Measurements from ENCODE around the gene CLPSL2.

The CLPSL2 gene

DNA sequence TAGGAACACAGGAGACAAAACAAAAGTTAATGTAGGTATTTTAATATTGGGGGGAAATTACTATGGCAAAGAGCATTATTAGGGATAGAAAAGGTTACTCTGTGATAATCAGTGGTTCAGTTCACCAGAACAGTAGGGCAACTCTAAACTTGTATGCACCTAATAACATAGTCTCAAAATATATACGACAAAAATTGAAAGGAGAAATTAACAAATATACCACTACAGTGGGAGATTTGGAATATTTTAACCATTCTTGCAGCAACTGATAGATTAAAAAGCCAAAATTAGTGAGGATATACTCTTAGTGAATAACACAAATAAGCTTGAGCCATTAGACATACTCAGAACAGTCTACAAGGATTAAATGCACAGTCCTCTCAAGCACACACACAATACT lies 28.5 kb upstream of the CLPSL2 start:
- no peak for DNase-seq

DNA sequence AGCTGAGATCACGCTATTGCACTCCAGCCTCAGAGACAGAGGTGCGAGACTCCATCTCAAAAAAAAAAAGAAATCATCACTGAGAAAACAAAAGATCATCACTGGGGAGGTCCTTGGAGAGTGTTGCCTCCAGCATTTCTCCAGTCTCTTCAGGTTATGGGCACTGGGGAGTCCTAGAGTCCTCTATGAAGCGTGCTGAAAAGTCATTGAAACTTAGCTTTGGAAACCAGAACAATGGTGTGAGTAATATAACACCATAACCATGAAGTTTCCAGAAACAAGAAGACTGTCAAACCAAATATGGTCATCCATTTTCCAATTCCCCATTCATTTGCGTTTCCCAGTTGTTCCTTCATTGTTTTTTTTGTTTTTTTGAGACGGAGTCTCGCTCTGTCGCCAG lies 25.8 kb upstream of the CLPSL2 start:
- no peak for DNase-seq

DNA sequence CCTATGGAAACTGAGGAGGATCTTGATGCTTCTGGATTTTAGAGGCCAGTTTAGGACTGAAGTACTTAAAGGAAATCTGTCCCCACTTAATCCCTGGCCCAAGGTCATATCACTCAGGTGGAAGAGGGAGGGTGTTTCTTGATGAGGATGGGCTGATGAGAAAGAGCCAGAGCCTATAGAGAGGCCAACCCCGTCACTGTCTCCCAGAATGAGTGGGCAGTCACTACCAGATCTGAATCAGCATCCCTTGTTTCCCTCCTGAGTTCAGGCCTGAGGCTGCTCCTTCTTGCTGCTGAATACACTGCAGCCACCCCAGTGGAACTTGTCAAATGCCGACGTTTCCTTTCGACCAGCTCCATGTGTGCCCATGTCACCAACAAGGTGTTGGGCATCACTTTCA lies 24.8 kb upstream of the CLPSL2 start:
- no peak for DNase-seq

DNA sequence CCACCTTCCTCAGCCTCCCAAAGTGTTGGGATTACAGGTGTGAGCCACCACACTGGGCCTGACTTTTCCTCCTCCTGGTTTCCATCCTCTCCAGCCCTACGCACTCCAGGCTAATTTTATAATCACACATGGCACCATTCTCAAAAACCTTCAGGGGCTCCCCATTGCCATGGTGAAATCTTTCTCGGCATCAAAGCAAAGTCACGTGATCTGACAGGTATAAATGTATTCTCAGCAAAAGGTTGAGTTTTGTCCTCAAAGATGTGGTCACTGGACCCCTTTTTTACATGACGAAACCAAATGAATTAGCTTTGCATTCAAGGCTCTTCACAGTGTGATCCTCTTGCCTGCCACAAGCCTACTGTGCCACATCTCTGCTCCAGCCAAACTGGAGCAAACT lies 24.1 kb upstream of the CLPSL2 start:
- DNase-seq, result no peak

DNA sequence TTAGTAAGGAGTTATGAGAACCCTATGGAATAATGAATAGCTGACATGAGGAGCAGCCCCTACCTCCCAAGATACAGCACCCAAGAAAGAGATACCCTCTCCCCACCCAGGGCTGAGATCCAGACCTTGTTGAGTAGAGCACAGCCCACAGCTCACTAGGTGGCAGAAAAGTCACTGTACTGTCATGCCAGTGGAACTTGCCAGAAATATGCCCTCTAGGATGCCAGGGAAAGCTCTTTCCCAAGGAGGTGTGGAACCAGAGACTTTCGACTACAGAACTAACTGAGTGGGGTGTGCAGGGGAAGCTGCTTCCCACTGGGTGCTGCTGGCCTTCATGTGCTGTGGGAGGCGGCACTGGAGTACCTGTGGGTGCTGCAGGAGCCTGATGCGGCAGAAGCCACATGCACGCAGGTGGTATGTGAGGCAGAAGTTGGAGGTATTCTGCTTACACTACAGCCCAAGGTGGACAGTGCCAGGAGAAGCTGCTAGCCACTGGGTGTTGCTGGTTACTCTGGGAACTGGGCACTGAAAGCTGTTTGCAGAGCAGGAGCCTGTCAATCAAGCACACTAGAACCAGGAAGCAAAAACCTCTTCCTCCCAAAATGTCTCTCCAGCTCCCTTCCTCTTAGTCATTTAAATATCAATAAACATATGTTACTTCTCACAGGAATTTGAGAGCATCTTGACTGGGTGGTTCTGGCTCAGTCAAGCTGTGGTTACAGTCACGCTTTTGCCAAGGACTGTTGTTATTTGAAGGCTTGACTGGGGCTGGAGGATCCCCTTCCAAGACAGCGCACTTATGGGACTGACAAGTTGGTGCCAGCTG lies 21.7 kb upstream of the CLPSL2 start:
- no peak for DNase-seq

DNA sequence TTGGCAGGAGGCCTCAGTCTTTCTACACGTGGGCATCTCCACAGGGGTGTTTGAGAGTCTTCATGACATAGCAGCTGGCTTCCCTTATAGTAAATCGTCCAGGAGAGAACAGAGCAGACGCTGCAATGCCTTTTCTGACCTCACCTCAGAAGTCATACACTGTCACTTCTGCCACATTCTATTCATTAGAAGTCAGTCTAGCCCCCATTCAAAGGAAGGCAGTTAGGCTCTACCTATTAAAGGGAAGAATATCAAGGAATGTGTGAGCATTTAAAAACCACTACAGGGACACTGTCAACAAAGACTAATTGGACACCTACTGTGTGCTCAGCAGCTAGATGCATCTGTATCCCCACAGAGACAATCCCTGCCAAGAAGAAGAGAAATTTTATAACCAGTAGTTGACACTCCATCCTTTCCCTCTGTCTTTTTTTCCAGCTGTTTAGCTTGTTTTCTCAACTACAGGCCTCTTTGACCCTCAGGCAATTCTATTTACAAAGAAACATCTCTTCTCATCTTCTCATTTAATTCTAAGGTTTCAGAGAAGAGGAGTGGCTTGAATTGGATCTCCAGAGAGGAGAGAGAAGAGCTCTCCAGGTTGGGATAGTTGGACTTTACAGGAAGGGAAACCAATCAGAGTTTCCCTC lies 21.0 kb upstream of the CLPSL2 start:
- no peak for DNase-seq

DNA sequence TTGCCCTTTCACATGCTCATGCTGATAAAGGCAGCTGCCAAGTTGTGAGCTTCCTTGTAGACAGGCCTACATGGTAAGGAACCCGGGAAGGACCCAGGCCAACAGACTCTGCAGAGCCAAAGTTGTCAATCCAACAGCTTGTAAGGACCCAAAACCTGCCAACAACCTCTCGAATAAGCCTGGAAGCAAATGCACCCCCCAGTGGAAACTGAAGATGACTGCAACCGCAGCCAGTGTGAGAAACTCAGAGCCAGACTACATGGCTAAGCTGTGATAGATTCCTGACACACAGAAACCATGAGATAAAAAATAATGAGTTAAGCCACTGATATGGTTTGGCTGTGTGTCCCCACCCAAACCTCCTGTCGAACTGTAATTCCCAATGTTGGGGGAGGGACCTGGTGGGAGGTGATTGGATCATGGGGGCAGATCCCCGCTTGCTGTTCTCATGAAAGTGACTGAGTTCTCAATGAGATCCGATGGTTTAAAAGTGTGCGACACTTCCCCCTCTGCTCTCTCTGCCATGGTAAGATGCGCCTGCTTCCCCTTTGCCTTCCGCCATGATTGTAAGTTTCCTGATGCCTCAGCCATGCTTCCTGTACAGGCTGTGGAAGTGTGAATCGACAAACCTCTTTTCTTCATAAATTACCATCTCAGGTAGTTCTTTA lies 18.8 kb upstream of the CLPSL2 start:
- no peak for DNase-seq

DNA sequence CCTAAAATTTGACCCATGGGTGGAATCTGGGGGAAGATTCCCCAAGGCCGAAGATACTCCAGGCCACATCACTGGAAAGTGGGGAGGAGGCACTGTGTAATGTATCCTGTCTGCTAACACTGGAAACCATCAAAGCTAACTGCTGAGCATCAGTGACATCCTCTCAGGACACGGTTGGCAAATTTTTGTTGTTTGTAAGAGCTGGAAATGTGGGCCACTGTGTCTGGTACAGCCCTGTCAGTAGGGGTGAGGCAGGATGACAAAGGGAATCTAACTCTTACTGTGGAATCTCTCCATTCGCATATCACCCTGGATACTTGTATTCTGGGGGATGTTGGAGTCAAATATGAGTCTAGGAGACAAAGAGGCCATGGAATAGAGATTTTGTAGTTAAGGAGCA lies 17.0 kb upstream of the CLPSL2 start:
- DNase-seq, result no peak

DNA sequence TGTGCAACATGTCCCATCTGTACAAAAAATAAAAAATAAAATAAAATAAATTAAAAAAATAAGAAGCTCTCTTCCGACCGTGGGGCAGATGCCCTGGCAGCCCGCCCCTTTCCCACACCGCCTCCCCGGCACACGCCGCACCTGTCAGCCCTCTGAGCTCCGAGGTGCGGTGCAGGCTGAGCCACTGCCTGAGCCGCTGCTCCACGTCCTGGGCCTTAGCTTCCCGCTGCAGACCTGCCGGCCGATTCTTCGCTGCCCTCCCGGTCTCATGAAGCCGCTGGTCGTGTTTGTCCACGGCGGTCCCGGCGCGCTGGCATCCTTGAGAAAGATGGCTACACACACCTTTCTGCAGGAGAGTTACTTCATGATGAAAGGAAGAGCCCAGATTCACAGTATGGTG lies 10.7 kb upstream of the CLPSL2 start:
- no peak for DNase-seq

DNA sequence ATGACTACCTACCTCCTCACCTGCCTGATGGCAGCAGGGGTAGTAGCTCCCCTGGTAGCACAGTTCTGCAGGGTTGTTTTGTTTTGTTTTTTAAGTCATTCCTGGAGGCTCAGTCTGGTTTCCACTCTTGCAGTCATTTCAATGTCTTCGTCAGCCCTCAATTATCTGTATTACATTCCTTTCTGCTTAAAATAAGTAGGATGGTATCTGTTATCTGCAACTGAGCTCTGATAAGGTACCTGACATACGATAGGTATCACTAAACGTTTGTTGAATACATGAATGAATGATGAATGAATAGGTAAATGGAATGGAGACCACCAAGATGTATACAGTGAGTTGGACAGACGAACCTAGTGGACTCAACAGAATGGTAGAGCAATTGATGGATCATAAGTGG lies 7.2 kb upstream of the CLPSL2 start:
- DNase-seq, result no peak

DNA sequence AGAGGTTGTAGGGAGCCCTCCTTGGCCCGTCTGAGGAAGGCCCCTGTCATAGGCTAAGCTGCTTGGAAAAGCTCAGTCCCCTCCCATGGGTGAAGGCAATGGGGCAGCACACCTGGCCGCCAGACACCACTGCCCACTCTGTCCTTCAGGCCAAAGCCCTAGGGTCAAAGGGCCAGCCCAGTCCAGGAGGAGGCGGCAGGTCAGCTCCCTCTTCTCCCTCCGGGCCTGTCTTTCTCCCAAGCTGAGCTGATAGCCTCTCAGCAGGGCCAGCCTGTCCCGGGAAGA lies 5.1 kb upstream of the CLPSL2 start:
- no peak for DNase-seq

DNA sequence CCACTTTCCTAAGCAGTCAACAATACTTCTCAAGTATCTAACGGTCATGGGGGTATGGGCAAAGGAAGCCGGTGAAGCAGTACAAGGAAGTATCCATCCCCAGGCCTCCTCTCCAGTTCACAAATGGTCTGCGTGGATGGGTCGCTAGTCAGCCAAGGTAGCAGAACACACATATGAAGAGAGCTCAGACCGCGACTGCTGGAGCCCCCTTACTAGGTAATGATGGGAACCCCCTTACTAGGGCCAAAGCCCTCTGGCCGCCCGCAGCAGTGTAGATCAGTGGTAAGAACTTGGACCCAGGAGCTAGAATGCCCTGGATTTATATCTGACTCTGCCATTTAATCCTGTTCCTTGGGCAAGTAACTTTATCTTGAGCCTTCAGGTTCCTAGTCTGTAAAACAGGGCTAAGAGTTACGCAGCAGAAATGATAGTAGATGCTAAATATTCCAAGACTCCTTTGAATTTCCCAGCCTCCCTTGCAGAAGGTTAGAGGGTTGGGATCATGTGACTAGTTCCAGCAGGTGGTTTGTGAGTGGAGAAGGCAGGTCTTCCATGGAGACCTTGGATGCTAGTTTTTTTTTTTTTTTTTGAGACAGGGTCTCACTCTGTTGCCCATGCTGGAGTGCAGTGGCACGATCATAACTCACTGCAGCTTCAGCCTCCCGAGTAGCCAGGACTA lies 2.1 kb upstream of the CLPSL2 start:
- no peak for DNase-seq

DNA sequence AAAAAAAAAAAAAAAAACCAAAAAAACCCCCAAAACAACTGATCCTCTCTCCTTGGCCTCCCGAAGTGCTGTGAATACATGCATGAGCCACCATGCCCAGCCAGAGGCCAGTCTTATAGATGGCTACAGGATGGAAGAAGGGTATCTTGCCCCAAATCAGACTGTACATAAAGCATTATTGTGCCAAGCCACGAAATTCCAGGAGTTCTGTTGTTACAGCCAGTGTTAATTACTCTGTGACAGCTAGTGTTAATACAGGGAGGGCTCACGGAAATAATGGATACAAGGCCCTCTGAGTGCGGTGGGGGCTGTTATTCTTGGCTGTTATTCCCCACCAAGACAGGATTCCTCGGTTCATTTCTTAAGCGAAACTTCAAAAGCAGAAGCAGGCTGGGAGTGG lies 1.4 kb upstream of the CLPSL2 start:
- no peak for DNase-seq

DNA sequence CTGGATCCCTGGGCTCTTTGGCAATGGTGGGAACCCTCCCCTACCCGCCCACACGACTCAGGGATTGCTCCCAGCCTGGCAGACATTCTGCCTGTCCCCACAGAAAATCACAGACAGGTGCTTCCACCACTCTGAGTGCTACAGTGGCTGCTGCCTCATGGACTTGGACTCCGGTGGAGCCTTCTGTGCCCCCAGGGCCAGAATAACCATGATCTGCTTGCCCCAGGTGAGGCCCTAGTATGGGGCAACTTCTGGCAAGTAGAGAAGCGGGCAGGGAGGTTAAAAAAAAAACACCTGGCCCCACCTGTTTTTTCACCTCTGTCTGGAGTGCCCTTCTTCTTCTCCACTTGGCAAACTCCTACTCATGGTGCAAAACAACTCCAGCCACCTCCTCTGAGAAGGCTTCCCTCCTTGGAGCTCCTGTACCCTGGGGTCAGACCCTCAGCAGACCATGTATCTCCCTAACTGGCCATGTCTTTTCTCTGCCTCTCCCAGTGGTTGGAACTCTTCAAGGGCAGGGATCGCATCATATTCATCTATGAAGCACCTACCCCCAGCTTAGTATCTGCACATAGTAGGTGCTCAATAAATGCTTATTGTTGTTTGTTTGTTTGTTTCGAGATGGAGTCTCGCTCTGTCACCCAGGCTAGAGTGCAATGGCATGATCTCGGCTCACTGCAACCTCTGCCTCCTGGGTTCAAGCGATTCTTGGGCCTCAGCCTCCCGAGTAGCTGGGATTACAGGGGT lies 1.1 kb downstream of the CLPSL2 start:
- DNase-seq, result no peak

DNA sequence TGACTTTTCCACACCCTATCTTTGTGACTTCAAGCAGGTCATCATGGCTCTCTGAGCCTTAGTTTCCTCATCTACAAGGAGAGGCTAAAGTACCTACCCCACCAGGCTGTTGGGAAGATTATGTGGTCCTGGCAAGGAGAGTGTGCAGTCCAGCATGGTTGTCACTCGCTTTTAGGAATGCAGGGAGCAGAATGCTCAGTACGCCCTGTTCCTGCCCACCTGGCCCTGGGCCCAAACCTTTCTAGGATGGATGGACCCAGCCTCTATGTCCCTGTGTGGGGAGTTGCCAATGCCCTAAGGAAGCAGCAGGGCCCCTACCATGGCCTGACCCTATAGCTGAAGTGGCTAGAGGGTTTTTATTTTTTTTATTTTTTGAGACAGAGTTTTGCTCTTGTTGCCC lies 2.0 kb downstream of the CLPSL2 start:
- no peak for DNase-seq

DNA sequence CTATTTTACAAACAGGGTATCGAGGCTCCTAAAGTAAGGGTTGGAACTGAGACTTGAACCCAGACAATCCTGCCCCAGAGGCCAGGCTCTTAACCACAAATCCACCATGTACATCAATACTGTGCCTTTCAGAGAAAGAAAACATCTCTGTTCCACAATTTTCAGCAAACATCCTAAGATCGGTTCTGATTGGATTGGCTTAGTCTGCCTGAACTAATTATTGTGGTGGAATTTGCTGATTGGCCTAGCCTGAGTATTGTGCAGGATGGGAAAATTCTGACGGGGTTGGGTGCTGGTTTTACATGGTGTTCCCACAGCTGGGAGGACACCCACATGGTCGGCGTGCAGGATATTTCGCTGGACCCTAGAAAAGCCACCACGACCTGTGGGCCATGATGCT lies 4.3 kb downstream of the CLPSL2 start, which contains the start of gene CLPSL1:
Gene CLPSL1, plus strand, starts transcription at position 301 of the 400 bp plus-strand sequence. Its CDS starts 92 bp downstream, at position 393.
- no peak for DNase-seq

DNA sequence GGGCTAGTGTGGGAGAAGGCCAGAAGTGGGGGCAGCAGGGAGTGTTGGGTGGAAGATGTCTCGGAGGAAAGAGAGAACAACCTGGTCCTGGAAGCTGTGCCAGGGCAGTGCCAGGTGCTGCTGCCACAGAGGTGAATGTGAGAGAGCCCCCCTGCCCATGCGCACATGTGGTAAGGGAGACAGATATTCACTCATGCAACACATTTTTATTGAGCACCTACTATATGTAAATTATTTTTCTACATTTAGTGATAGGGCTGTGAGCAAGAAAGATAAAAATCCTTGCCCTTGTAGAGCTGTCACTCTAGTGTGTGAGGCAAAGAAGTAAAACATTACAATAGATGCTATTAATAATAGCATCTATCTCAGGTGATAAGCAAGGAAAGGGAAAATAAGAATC lies 4.9 kb downstream of the CLPSL2 start:
- no peak for DNase-seq

DNA sequence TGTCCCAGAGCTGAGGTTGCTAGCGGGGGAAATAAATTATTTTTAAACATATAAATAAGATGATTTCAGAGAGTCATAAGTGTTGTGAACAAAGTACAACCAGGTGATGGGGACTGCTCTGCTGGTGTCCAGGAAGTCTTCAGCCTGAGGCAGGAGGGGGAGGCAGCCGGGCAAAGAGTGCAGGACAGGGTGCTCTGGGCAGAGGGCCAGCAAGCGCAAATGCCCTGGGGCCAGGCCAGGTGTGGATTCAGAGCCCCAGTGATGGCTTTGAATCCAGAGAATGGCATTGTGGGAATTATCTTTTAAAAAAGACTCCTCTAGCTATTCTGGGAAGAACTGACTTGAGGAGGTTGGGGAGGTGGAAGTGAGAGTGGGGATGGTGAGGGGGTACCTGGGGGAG lies 6.0 kb downstream of the CLPSL2 start:
- no peak for DNase-seq

DNA sequence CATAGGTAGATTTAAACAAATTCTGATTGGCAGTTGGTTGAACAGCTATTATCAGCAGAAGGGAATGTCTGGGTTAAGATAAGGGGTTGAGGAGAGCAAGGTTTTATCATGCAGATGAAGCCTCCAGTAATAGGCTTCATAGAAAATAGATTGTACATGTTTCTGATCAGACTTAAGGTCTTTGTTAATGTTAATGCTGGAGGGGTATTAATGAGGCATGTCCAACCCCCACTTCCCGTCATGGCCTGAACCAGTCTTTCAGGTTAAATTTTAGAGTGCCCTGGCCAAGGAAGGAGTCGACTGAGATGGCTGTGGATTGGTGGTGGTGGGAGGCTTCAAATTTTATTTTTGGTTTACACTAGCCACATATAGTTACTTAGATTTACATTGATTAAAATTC lies 7.8 kb downstream of the CLPSL2 start:
- no peak for DNase-seq

DNA sequence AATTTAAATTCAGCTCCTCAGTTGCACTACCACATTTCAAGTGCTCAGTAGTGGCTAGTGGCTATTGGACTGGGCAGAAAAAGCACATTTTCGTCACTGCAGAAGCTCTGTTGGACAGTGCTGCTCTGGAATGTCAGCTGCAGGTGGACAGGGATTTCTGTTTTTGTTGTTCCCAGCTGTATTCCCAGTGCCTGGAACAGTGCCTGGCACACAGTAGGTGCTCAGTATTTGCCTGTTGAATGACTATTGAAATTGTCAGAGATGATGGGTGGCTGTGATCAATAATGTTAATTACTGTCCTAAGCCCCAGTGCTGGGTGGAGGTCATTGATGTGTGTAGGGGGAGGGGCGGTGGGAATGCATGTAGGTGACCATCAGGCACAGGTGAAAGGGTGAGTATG lies 9.9 kb downstream of the CLPSL2 start:
- no peak for DNase-seq

DNA sequence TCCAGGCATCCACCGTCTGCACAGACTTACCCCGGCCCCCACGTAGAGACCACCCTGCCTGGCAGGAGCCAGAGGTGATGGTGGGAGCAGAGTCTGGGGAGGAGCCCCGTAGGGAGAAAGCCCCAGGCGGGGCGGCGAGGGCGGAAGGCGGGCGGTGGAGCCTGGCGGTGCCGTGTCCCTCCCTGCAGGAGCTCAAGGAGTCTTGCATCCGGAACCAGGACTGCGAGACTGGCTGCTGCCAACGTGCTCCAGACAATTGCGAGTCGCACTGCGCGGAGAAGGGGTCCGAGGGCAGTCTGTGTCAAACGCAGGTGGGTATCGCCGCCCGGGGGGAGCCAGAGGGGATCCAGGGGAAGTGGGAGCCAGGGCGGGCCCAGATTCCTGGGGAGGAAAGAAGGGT lies 10.4 kb downstream of the CLPSL2 start:
- DNase-seq, result no peak

DNA sequence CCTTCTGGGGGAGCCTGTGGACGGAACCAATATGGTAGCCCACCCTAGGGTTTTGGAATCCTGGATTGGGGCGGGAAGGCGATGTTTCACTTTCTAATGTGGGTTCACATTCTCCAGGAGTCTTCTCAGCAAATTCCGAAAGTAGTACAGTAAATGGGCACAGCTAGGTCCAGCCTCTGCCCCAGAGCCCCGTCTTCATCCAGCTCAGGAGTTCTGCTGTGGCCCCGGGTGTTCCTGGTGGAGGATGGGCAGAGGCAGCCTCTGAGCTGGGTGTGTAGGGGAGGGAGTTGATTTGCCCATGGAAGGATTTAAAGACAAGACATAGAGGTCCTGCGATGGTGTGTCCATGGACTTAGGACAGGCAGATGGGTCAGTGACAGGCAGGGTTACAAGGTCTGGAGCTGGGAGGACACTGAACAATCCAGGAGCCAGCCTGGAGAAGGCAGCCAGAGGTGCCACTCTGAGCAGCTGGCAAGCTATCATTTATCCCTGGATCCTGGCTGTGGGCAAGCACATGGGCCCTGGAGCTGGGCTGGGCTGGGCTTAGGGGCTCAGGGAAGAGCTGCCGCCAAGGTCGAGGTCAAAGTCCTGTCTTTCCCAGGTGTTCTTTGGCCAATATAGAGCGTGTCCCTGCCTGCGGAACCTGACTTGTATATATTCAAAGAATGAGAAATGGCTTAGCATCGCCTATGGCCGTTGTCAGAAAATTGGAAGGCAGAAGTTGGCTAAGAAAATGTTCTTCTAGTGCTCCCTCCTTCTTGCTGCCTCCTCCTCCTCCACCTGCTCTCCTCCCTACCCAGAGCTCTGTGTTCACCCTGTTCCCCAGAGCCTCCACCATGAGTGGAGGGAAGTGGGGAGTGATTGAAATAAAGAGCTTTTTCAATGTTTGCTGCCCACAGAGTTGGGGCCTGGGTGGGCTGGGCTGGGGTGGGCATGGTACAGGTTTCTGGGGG lies 11.1 kb downstream of the CLPSL2 start:
- no peak for DNase-seq

Data from NCI-H2227 treated with DMSO at 0.1 percent for 48 hours (cell line).